Heart left ventricle (tissue), 16 donors: ENCODE data around the gene ADAM29. TPM values are rescaled to one million over a fixed set of nuclear protein-coding genes. Genes with fewer than 3 reads are reported as not detected.

Experiments
- ATAC-seq, 4 donors: fragments of 200-7000 bp; cut with Tn5 transposase; one replicate each; pipeline ENCODE4 v1.9.1; 2020 to 2022; ENCODE audit warnings: moderate library complexity in 4 of 4, mild to moderate bottlenecking in 3 of 4, moderate number of reproducible peaks in 1 of 4
- DNase-seq, 5 donors: peaks; one replicate each; pipeline ENCODE4 v3.0.0-alpha.2; 2020
- H3K27ac ChIP-seq, 12 donors: fragments of 200-600 bp; sonication (generic) in 4 of 12; one replicate each; pipeline versions ENCODE4 v1.5.0 to v1.8.0; 2016 to 2022; ENCODE audit warnings: mild to moderate bottlenecking in 2 of 12
- H3K27me3 ChIP-seq, 9 donors: fragments of 200-600 bp; sonication (generic) in 2 of 9; one replicate each; pipeline versions ENCODE4 v1.5.1 to v1.8.0; 2016 to 2022; ENCODE audit warnings: mild to moderate bottlenecking in 3 of 9
- H3K36me3 ChIP-seq, 9 donors: fragments of 200-600 bp; sonication (generic) in 2 of 9; one replicate each; pipeline versions ENCODE4 v1.5.0 to v1.8.0; 2018 to 2022; ENCODE audit warnings: mild to moderate bottlenecking in 2 of 9
- H3K4me1 ChIP-seq, 12 donors: fragments of 200-600 bp; sonication (generic) in 4 of 12; one replicate each; pipeline versions ENCODE4 v1.5.0 to v1.8.0; 2016 to 2022; ENCODE audit warnings: mild to moderate bottlenecking in 3 of 12
- H3K4me3 ChIP-seq, 12 donors: fragments of 200-600 bp; sonication (generic) in 4 of 12; one replicate each; pipeline versions ENCODE4 v1.5.0 to v1.8.0; 2017 to 2022; ENCODE audit warnings: mild to moderate bottlenecking in 9 of 12, moderate library complexity in 4 of 12
- H3K9me3 ChIP-seq, 12 donors: fragments of 200-600 bp; sonication (generic) in 4 of 12; one replicate each; pipeline versions ENCODE4 v1.5.0 to v1.8.0; 2016 to 2022; ENCODE audit warnings: mild to moderate bottlenecking in 1 of 12
- POLR2A ChIP-seq, 2 donors: fragments of 450-650 bp; IDR thresholded peaks; one replicate each; pipeline ENCODE4 v1.6.1; 2017; ENCODE audit warnings: antibody characterized with exemption in 2 of 2, mild to moderate bottlenecking in 2 of 2, moderate library complexity in 2 of 2
- WGBS, 4 donors: extraction: QIAGEN DNeasy Blood & Tissue Kit in 2 of 4; methylation state at CpG; one replicate each; pipeline versions ENCODE4 v1.1.5 to v1.1.7; 2013 to 2018; 5-methylcytosine and 5-hydroxymethylcytosine counted together
- intact Hi-C, 10 donors: fragments of 100-400 bp; cut with DNase I; formaldehyde crosslinking; loops; one replicate each; pipeline versions ENCODE4 v1.11.1 to v1.14.2; 2022
- polyA plus RNA-seq, 2 donors: library from polyadenylated mRNA; stranded (reverse); fragments of 200-250 nt; gene quantifications; one replicate each; pipeline ENCODE4 v1.2.3, GENCODE V29; 2013
- total RNA-seq, 9 donors: library from RNA; depleted of rRNA in 2 of 9; stranded (reverse); fragments of >200 nt in 2 of 9; fragmentation: NEBNext Ultra II Directional in 3 of 9; extraction: Animal tissue kit (Norgen Biotek cat#: 25700) in 3 of 9; gene quantifications; one replicate each; pipeline versions ENCODE4 v1.1.0 to v1.2.4, GENCODE V29; 2016 to 2023
- TF ChIP-seq, protein P1 (sequence below), 12 donors: fragments of 200-600 bp; sonication (generic) in 4 of 12; IDR thresholded peaks; one replicate each; pipeline versions ENCODE4 v1.5.0 to v1.8.0; 2018 to 2022; ENCODE audit warnings: antibody characterized with exemption in 12 of 12, mild to moderate bottlenecking in 5 of 12
- donor health status: ischemic (EF 13 %, LVEDD 7.1; RV severe dilation, severe dysfunction).
- donor health status: healthy with polysubstance abuse.
- donor health status: DM: no; HTN: yes; CAD: no.
- donor health status: DM: no; HTN: no; CAD: no.
- donor health status: ischemic (EF 25% LVEDD 6.9; RV normal size, moderate dysfunction).
- donor health status: ischemic (EF 25% LVEDD 5.7; RV mildly dilated, moderate dysfunction).
- donor health status: healthy.
- donor health status: DM: yes; HTN: yes; CAD: no.
- donor health status: ischemic (EF 35%, LVEDD 5.7; RV mildly dilated, moderate dysfunction).
- donor health status: nonischemic (EF 11% LVEDD 7.7; RV severe dilation, severe dysfunction).
- donor health status: DM: yes; HTN: yes; CAD: no.
- donor health status: PGD.
- donor health status: ischemic (EF 29% LVEDD 5.4; RV normal size, mild dysfunction).
- donor health status: nonischemic (EF 23%, LVEDD 6.1; RV moderate dilation, normal function).

ADAM29 gene
- total and polyA plus RNA-seq, 11 donors, result not detected

DNA sequence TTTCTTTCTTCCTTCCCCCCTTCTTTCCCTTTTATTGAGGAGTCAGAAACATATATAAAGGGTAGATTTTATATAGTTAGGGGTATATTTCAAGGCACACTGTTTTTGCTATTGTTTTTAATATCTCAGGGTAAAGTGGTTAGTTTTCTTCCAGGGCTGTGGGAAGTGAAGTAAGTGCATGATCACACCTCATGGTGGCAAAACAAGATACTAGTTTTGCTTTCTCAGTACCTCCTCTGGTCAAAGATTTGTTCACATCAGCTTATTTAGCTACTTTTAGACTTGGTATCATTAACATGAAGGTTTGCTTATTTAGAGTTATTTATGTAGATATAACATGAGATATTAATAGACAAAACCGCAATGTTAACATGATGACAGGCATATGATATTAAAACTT lies 21.8 kb downstream of the ADAM29 start:
- Histone ChIP-seq H3K4me3 (no peak overlapping the region), H3K36me3 (no peaks in the 10 kb centered on the region), H3K27ac (no peak overlapping the region), H3K9me3 (peaks cover 0 to 9% (median 0%) of the 10 kb centered on the region in 12 donors), H3K27me3 (no peaks in the 10 kb centered on the region), H3K4me1 (no peaks in the 10 kb centered on the region)
- ATAC-seq, result no peak
- TF ChIP-seq, protein P1, sequence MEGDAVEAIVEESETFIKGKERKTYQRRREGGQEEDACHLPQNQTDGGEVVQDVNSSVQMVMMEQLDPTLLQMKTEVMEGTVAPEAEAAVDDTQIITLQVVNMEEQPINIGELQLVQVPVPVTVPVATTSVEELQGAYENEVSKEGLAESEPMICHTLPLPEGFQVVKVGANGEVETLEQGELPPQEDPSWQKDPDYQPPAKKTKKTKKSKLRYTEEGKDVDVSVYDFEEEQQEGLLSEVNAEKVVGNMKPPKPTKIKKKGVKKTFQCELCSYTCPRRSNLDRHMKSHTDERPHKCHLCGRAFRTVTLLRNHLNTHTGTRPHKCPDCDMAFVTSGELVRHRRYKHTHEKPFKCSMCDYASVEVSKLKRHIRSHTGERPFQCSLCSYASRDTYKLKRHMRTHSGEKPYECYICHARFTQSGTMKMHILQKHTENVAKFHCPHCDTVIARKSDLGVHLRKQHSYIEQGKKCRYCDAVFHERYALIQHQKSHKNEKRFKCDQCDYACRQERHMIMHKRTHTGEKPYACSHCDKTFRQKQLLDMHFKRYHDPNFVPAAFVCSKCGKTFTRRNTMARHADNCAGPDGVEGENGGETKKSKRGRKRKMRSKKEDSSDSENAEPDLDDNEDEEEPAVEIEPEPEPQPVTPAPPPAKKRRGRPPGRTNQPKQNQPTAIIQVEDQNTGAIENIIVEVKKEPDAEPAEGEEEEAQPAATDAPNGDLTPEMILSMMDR (IDR thresholded peaks at IDR 0.05), result no peak
- no peak for TF ChIP-seq POLR2A (IDR thresholded peaks at IDR 0.05)
- DNase-seq, result no peak
- WGBS, 4 donors, result 61 to 73% (median 69%) methylated on average over 1 of the region's 1 CpG
- intact Hi-C loops, result no loop called here

DNA sequence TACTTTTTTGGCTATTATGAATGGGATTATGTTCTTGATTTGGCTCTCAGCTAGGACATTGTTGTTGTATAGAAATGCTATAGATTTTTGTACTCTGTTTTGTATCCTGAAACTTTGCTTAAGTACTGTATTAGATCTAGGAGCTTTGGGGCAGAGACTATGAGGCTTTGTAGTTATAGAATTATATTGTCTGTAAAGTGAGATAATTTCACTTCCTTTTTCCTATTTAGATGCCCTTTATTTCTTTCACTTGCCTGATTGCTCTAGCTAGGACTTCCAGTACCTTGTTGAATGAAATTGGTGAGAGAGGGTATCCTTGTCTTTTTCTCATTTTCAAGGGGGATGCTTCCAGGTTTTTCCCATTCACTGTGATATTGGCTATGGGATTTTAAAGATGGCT lies 28.1 kb downstream of the ADAM29 start:
- ATAC-seq (no peak), DNase-seq (no peak)
- H3K4me3 ChIP-seq, result no peak overlapping the region
- H3K4me1 ChIP-seq, result no peaks in the 10 kb centered on the region
- H3K36me3 ChIP-seq, result no peaks in the 10 kb centered on the region
- H3K9me3 ChIP-seq, result peaks cover 0 to 17% (median 0%) of the 10 kb centered on the region in 12 donors
- TF ChIP-seq POLR2A (IDR thresholded peaks at IDR 0.05), result no peak
- TF ChIP-seq, protein P1 (IDR thresholded peaks at IDR 0.05), result no peak
- intact Hi-C loops, result no loop called here
- no peaks in the 10 kb centered on the region for H3K27me3 ChIP-seq
- H3K27ac ChIP-seq, result no peak overlapping the region

DNA sequence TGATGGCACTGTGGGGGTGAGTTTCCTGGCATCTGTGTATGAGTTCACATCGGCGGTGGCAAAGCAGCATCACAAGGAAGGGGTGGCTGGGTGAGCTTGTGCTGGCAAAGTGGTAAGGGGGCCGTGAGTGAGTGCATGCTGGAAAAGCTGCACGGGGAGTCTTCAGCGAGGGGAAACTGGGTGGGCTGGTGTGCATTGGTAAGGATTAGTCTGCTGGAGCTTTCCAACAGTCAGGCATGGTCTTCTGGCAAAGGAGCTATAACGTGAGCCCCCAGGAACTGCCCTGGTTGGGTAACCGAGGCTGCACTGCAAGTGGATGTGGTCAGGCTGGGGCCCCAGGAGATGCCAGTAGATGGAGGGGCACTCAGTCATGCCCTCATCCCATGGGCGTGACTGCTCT lies 30.7 kb downstream of the ADAM29 start:
- 78 to 89% (median 81%) methylated on average over 7 to 8 of the region's 8 CpGs for WGBS, 4 donors
- no peak for TF ChIP-seq POLR2A (IDR thresholded peaks at IDR 0.05)
- TF ChIP-seq, protein P1 (IDR thresholded peaks at IDR 0.05), result no peak
- Histone ChIP-seq H3K36me3 (no peaks in the 10 kb centered on the region), H3K4me3 (no peak overlapping the region), H3K4me1 (no peaks in the 10 kb centered on the region), H3K27ac (no peak overlapping the region), H3K27me3 (no peaks in the 10 kb centered on the region), H3K9me3 (peaks cover 0 to 17% (median 0%) of the 10 kb centered on the region in 12 donors)
- intact Hi-C loops, result no loop called here
- ATAC-seq (peak in 1 of 4 donors; percentile 36), DNase-seq (no peak)

DNA sequence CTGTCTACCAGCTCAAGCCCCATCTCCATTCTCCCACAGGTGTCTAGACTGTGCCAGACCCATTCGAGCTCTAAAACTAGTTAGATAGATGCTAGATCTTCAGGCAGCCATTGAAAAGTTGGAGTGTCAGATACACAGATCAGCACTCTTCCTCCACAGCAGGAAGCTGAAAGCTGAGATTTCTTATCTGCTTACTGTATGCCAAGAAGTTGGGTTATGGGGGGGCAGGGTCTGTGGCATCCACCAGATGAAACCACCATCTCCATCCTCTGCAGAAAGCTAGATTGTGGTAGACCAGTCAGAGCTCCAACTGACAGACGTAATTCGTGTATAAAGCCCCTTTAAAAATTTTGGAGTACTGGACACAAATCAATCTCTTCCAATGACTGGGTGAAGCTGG lies 54.8 kb downstream of the ADAM29 start:
- intact Hi-C loops, result no loop called here

More for the DNA sequence above, 54.8 kb downstream of the ADAM29 start:
- ATAC-seq (no peak), DNase-seq (no peak)
- Histone ChIP-seq H3K27me3 (no peaks in the 10 kb centered on the region), H3K4me1 (no peaks in the 10 kb centered on the region), H3K4me3 (no peak overlapping the region), H3K9me3 (peaks cover 0 to 3% (median 0%) of the 10 kb centered on the region in 12 donors), H3K36me3 (no peaks in the 10 kb centered on the region), H3K27ac (no peak overlapping the region)
- WGBS, 4 donors, result 51 to 77% (median 70%) methylated on average over 2 to 3 of the region's 3 CpGs
- TF ChIP-seq, protein P1 (IDR thresholded peaks at IDR 0.05), result no peak
- no peak for TF ChIP-seq POLR2A (IDR thresholded peaks at IDR 0.05)
